IMR-90 (cell line): ENCODE results near the gene RTEL1.

Source experiments
- CTCF ChIP-seq: conservative IDR thresholded peaks from 2 replicates; pipeline ENCODE4 v1.5.1; 2012; ENCODE audit warnings: mild to moderate bottlenecking, low read depth, low read length, improper control_type of control experiment
- FOS ChIP-seq: fragments of 150-350 bp; IDR thresholded peaks from 2 replicates; pipeline ENCODE4 v1.6.1; 2016; ENCODE audit warnings: low read depth, low read length
- POLR2A ChIP-seq: IDR thresholded peaks from 2 replicates; pipeline ENCODE4 v1.6.1; 2012; ENCODE audit warnings: mild to moderate bottlenecking, low read depth, low read length

- TF ChIP-seq FOS: no peak
- no peak for TF ChIP-seq POLR2A
- no peak for TF ChIP-seq CTCF
Measured at GRCh38 chr20:63734946-63735858, 77.1 kb downstream of the RTEL1 start.
